SHP77 (cell line): ENCODE measurements around the gene WNT7B.

Experiments used
- DNase-seq, 2 experiments: peaks; one replicate each; lab custom pipeline; 2025; lab: John Stamatoyannopoulos, UW

Gene WNT7B

GRCh38 chr22:45995405-45996101 lies 18.6 kb upstream of the WNT7B start:
- DNase-seq: no peak

GRCh38 chr22:45994491-45995404 lies 17.8 kb upstream of the WNT7B start:
- DNase-seq: peak; percentile 72 to 78

- DNase-seq: no peak
These were observed 16.9 kb upstream of the WNT7B start for GRCh38 chr22:45993841-45994240.

- no peak for DNase-seq
These were observed 16.3 kb upstream of the WNT7B start for GRCh38 chr22:45993143-45993692.

- no peak for DNase-seq
These were observed 15.8 kb upstream of the WNT7B start for GRCh38 chr22:45992737-45993136.

- DNase-seq: no peak
These were observed 14.1 kb upstream of the WNT7B start for GRCh38 chr22:45991098-45991497.

GRCh38 chr22:45987136-45987861 lies 10.3 kb upstream of the WNT7B start:
- no peak for DNase-seq

GRCh38 chr22:45984316-45984916 lies 7.5 kb upstream of the WNT7B start:
- no peak for DNase-seq

GRCh38 chr22:45983797-45984196 lies 6.8 kb upstream of the WNT7B start:
- DNase-seq: no peak

- DNase-seq: no peak
These were observed 3.8 kb upstream of the WNT7B start for GRCh38 chr22:45980761-45981160.

- no peak for DNase-seq
These were observed 3.3 kb upstream of the WNT7B start for GRCh38 chr22:45980268-45980570.

- no peak for DNase-seq
These were observed 1.3 kb upstream of the WNT7B start for GRCh38 chr22:45978275-45978713.

GRCh38 chr22:45977551-45978274 lies 751 bp upstream of the WNT7B start:
- no peak for DNase-seq

- no peak for DNase-seq
These were observed 534 bp downstream of the WNT7B start for GRCh38 chr22:45976254-45977002.

GRCh38 chr22:45975164-45976161 lies 1.5 kb downstream of the WNT7B start:
- DNase-seq: no peak

- DNase-seq: no peak
These were observed 2.5 kb downstream of the WNT7B start for GRCh38 chr22:45974498-45974897.

- DNase-seq: peak in 1 of 2 experiments; percentile 20
These were observed 4.1 kb downstream of the WNT7B start for GRCh38 chr22:45972889-45973253.

- no peak for DNase-seq
These were observed 4.7 kb downstream of the WNT7B start for GRCh38 chr22:45972091-45972888.
